ENCODE data around the gene RAB27B.

The RAB27B gene

GRCh38 chr18:54871231-54871630 lies 43.0 kb downstream of the RAB27B start:
- peaks cover 3% of the 10 kb centered on the region for H3K4me1 Mint-ChIP-seq
- no peak overlapping the region for H3K27ac Mint-ChIP-seq
- H3K27me3 Mint-ChIP-seq = no peaks in the 10 kb centered on the region
- ATAC-seq (no peak), DNase-seq (no peak)
- no peaks in the 10 kb centered on the region for H3K9me3 Mint-ChIP-seq
- peaks cover 1% of the 10 kb centered on the region for H3K36me3 Mint-ChIP-seq (ENCODE audit: low read depth)
- H3K4me3 Mint-ChIP-seq = no peak overlapping the region

- Mint-ChIP-seq H3K27ac (no peak overlapping the region), H3K36me3 (ENCODE audit: low read depth) (no peaks in the 10 kb centered on the region), H3K27me3 (no peaks in the 10 kb centered on the region), H3K4me1 (peaks cover 3% of the 10 kb centered on the region), H3K4me3 (no peak overlapping the region), H3K9me3 (no peaks in the 10 kb centered on the region)
- no peak for DNase-seq
- no peak for ATAC-seq
Observed at GRCh38 chr18:54872681-54873080, 44.4 kb downstream of the RAB27B start.

GRCh38 chr18:54873884-54874255 lies 45.6 kb downstream of the RAB27B start:
- no peak for DNase-seq
- peaks cover 3% of the 10 kb centered on the region for H3K4me1 Mint-ChIP-seq
- H3K4me3 Mint-ChIP-seq = no peak overlapping the region
- no peaks in the 10 kb centered on the region for H3K27me3 Mint-ChIP-seq
- no peaks in the 10 kb centered on the region for H3K9me3 Mint-ChIP-seq
- ATAC-seq = no peak
- no peaks in the 10 kb centered on the region for H3K36me3 Mint-ChIP-seq (ENCODE audit: low read depth)
- H3K27ac Mint-ChIP-seq = no peak overlapping the region

- no peak for ATAC-seq
- no peak for DNase-seq
- Mint-ChIP-seq H3K4me1 (peaks cover 3% of the 10 kb centered on the region), H3K27ac (no peak overlapping the region), H3K36me3 (ENCODE audit: low read depth) (no peaks in the 10 kb centered on the region), H3K27me3 (no peaks in the 10 kb centered on the region), H3K4me3 (no peak overlapping the region), H3K9me3 (no peaks in the 10 kb centered on the region)
Observed at GRCh38 chr18:54875063-54875462, 46.8 kb downstream of the RAB27B start.

GRCh38 chr18:54877076-54877475 lies 48.8 kb downstream of the RAB27B start:
- Mint-ChIP-seq H3K27me3 (no peaks in the 10 kb centered on the region), H3K4me3 (no peak overlapping the region), H3K27ac (no peak overlapping the region), H3K9me3 (no peaks in the 10 kb centered on the region), H3K36me3 (ENCODE audit: low read depth) (no peaks in the 10 kb centered on the region), H3K4me1 (peaks cover 3% of the 10 kb centered on the region)
- DNase-seq (no peak), ATAC-seq (no peak)

GRCh38 chr18:54878159-54878622 lies 49.9 kb downstream of the RAB27B start:
- no peak overlapping the region for H3K27ac Mint-ChIP-seq
- ATAC-seq = no peak

GRCh38 chr18:54878659-54879358 lies 50.5 kb downstream of the RAB27B start:
- no peaks in the 10 kb centered on the region for H3K27me3 Mint-ChIP-seq
- H3K27ac Mint-ChIP-seq = no peak overlapping the region
- no peak overlapping the region for H3K4me3 Mint-ChIP-seq
- DNase-seq (no peak), ATAC-seq (no peak)
- H3K36me3 Mint-ChIP-seq (ENCODE audit: low read depth) = no peaks in the 10 kb centered on the region
- no peaks in the 10 kb centered on the region for H3K9me3 Mint-ChIP-seq
- no peaks in the 10 kb centered on the region for H3K4me1 Mint-ChIP-seq

More at GRCh38 chr18:54878159-54878622, 49.9 kb downstream of the RAB27B start:
- Mint-ChIP-seq H3K27me3 (no peaks in the 10 kb centered on the region), H3K4me1 (peaks cover under 1% of the 10 kb centered on the region), H3K9me3 (no peaks in the 10 kb centered on the region), H3K36me3 (ENCODE audit: low read depth) (no peaks in the 10 kb centered on the region), H3K4me3 (no peak overlapping the region)
- no peak for DNase-seq

- Mint-ChIP-seq H3K9me3 (no peaks in the 10 kb centered on the region), H3K4me1 (no peaks in the 10 kb centered on the region), H3K27me3 (no peaks in the 10 kb centered on the region), H3K27ac (no peak overlapping the region), H3K36me3 (ENCODE audit: low read depth) (no peaks in the 10 kb centered on the region), H3K4me3 (no peak overlapping the region)
- DNase-seq = no peak
- no peak for ATAC-seq
Observed at GRCh38 chr18:54879691-54880090, 51.4 kb downstream of the RAB27B start.

GRCh38 chr18:54880395-54881105 lies 52.3 kb downstream of the RAB27B start:
- Mint-ChIP-seq H3K4me3 (no peak overlapping the region), H3K27ac (no peak overlapping the region), H3K9me3 (no peaks in the 10 kb centered on the region), H3K36me3 (ENCODE audit: low read depth) (no peaks in the 10 kb centered on the region), H3K4me1 (no peaks in the 10 kb centered on the region), H3K27me3 (no peaks in the 10 kb centered on the region)
- ATAC-seq (no peak), DNase-seq (no peak)

- Mint-ChIP-seq H3K27ac (no peak overlapping the region), H3K4me3 (no peak overlapping the region), H3K9me3 (no peaks in the 10 kb centered on the region), H3K27me3 (no peaks in the 10 kb centered on the region), H3K36me3 (ENCODE audit: low read depth) (no peaks in the 10 kb centered on the region), H3K4me1 (no peaks in the 10 kb centered on the region)
- ATAC-seq (no peak), DNase-seq (no peak)
Observed at GRCh38 chr18:54881229-54881768, 53.0 kb downstream of the RAB27B start.

- Mint-ChIP-seq H3K27me3 (no peaks in the 10 kb centered on the region), H3K9me3 (no peaks in the 10 kb centered on the region), H3K4me3 (no peak overlapping the region), H3K36me3 (ENCODE audit: low read depth) (no peaks in the 10 kb centered on the region), H3K4me1 (no peaks in the 10 kb centered on the region), H3K27ac (no peak overlapping the region)
- no peak for ATAC-seq
- DNase-seq = no peak
Observed at GRCh38 chr18:54882318-54882717, 54.0 kb downstream of the RAB27B start.

- Mint-ChIP-seq H3K4me3 (no peak overlapping the region), H3K27ac (no peak overlapping the region), H3K9me3 (no peaks in the 10 kb centered on the region), H3K27me3 (no peaks in the 10 kb centered on the region), H3K36me3 (ENCODE audit: low read depth) (no peaks in the 10 kb centered on the region), H3K4me1 (no peaks in the 10 kb centered on the region)
- DNase-seq = no peak
- ATAC-seq = no peak
Observed at GRCh38 chr18:54883816-54884604, 55.7 kb downstream of the RAB27B start.

GRCh38 chr18:54888378-54888777 lies 60.1 kb downstream of the RAB27B start:
- no peak overlapping the region for H3K4me3 Mint-ChIP-seq
- H3K9me3 Mint-ChIP-seq = no peaks in the 10 kb centered on the region
- ATAC-seq (no peak), DNase-seq (no peak)
- no peaks in the 10 kb centered on the region for H3K27me3 Mint-ChIP-seq
- H3K4me1 Mint-ChIP-seq = no peaks in the 10 kb centered on the region
- H3K27ac Mint-ChIP-seq = no peak overlapping the region
- no peaks in the 10 kb centered on the region for H3K36me3 Mint-ChIP-seq (ENCODE audit: low read depth)

GRCh38 chr18:54888933-54889332 lies 60.7 kb downstream of the RAB27B start:
- no peaks in the 10 kb centered on the region for H3K27me3 Mint-ChIP-seq
- no peaks in the 10 kb centered on the region for H3K36me3 Mint-ChIP-seq (ENCODE audit: low read depth)
- DNase-seq = no peak
- no peak overlapping the region for H3K4me3 Mint-ChIP-seq
- no peaks in the 10 kb centered on the region for H3K9me3 Mint-ChIP-seq
- no peaks in the 10 kb centered on the region for H3K4me1 Mint-ChIP-seq
- ATAC-seq = no peak
- no peak overlapping the region for H3K27ac Mint-ChIP-seq
